Activated CD8-positive, alpha-beta memory T cell treated with anti-CD3 and anti-CD28 coated beads, Interleukin-2, amount 50 U/mL, for 48 hours (primary cell): ENCODE measurements around the gene LRRN2.
"Not testable (repeated sequence)": the region's sequence is repeated elsewhere in the genome, so short reads cannot be mapped to it uniquely, and the experiment has no call there.

Experiments
- DNase-seq: peaks from one replicate; pipeline ENCODE4 v3.0.0-alpha.2; 2020

Gene LRRN2

DNA sequence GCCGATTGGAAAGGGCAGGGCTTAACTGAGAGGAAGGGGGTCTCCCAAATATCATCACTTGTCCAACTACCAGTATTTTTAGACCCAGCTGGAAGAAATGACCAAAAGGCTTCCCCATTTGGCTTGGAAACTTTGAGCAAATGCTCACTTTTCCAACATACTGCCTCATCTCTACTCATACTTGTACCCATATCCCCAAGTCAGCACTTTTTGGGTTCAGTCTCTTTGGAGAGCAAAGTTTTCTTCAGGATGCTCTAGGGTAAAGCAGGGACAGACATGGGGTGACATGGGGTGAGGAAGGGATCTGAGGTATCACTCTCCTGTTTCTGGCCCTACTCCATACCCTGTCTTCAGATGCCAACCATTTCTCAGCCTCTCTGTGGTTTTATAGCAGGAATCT, 27.2 kb downstream of the LRRN2 start:
- no peak for DNase-seq

DNA sequence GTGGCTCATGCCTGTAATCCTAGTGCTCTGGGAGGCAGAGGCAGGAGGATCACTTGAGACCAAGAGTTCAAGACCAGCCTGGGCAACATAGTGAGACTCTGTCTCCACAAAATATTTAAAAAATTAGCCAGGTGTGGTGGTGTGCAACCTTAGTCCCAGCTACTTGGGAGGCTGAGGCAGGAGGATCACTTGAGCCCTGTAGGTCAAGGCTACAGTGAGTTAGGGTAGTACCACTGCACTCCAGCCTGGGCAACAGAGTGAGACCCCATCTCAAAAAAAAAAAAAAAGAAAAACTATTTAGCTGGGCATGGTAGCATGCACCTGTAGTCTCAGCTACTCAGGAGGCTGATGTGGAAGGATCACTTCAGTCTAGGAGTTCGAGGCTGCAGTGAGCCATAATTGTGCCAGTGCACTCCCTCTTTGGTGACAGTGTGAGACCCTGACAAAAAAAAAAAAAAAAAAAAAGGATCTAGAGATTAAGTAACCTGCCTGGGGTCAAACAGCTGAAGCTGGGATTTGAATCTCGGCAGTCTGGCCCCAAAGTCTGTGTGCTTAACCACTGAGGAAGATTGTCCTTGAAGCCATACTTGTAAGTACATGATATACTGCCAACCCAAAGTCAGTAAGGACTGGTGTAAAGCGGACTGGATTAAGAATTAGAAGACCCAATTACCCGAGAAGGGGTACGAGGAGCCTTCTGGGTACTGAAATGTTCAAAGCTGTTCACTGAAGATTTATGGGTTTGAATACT, 31.8 kb downstream of the LRRN2 start:
- no peak for DNase-seq

DNA sequence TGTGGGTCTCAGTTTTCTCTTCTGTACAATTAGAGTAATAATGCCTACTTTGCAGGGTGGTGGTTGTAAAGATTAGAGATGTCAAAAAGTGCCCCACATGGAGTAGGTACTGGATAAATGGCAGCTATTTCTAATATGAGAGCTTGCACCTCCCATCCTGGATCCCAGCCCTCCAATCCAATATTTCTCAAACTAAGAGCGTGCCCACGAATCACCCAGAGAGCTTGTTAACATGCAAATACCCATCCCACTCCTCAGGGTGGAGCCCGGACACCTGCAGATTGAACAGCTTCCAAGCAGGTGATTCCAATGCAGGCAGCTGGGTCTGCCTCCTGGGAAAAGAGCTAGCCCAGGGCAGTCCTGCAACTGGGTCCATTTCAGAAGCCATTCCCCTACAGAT, 33.0 kb downstream of the LRRN2 start:
- no peak for DNase-seq

DNA sequence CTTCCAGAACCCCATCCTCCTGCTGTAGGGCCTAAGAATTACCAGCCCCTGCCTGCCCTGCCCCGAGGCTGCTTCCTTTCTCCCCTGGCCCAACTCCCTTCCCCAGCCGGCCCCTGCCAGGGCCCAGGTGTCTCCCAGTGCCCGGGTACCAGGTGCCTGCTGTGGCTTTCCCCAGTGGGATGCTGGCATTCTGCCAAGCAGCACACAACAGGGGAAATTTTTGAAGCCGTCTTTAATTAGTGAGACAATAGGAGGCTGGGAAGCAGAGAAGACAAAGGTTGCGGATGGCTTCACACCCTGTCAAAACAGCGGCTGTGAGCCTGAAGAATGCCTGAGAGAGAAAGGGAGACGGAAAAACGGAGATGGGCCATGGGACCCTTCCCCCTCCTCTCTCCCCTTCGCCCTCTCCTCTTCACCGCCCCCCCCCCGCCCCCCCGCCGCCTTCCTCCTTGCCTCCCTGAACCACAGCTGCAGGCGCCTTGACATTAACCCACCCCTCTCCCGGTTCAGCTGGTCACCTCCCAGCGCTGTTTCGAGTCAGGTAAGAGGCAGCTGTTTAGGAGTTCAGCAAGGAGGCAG, 33.6 kb downstream of the LRRN2 start:
- no peak for DNase-seq

DNA sequence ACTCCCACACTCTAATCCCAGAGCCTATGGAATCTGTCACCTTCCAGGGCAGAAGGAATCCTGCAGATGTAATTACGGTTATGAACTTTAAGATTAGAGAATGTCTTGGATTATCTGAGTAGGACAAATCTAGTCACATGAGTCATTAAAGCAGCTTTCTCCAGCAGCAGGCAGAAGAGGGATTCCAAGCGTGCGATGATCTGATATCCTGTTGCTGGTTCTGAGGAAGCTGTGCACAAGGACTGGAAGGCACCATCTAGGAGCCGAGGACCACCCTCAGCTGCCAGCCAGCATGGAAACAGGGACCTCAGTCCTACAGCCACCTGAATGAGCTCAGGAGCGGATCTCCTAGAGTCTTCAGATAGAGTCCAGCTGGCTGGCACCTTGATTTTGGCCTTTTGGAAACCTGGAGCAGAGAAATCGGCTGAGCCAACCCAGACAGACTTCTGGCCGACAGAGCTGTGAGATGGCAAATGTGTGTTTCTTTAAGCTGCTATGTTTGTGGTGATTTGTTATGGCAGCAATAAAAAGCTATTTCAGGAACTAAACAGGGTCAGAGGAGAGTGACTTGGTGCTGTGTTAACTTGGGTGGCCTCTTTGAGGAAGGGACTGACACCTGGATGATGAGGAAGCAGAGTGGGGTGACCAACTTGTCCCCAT, 34.5 kb downstream of the LRRN2 start:
- DNase-seq = no peak

DNA sequence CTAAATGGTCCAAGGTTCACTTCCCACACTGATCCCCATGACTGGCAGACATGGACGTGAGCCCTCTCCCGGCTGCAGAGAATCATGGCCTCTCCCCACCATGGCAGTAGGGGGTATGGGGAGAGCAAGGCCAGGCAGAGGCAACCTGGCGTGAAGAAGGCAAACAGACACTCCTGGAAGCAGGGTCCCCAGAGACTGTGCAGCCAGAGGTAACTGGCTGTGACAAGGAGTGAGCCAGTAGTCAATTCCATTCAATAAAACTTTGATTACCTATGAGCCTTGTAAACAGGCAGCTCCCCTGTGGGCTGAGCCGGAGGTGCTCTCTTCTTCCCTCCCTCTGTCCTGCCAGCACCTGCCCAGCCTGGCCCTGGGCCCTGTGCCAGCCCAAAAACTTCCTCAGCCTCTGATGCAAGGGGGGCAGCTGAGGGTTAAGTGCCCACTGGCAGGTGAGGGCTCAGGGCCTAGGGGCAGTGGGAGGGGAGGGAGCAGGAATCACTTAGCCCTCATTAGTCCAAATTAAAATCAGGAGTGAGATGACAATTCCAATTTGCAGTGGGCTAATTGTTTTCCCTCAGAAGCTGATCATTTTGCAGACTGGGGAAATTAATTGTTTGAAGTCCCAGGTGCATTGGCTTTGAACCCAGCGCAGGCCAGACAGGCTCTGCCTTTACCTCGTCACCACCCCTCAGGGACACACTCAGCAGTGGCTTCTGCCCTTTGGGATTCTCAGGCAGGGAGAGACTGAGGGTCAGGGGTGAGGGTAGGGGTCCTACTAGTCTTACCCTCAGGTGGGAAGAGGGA, 35.6 kb downstream of the LRRN2 start:
- no peak for DNase-seq

DNA sequence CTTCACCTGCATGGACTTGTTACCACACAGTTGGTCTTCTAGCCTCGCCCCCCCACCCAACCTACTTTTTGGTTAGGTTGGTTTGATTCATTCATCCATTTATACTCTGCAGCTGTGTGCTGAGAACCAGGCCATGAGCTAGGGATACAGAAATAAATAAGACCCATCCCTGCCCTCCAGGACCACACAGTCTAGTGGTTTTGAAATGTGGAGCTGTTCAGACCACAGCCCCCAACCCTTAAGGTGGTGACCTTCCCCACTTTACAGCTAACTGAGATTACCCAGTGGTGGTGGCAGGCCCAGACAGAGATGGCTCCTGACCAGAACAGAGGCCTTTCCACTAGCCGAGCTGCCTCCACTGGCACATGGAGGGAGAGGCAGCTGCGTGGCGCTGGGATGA, 37.0 kb downstream of the LRRN2 start:
- DNase-seq = no peak

DNA sequence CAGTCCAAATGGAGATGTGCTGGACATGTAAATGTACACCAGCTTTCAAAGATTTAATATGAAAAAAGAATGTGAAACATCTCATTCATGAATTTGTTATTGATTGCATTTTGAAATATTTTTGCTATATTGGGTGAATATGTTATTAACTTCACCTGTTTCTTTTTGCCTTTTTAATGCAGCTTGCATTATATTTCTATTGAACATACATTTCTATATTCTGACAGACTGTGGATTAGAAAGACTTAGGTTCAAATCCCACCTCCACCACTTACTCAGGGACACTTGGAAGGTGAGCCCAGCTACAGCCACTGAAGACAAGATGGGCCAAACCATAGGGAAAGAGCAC, 37.8 kb downstream of the LRRN2 start:
- no peak for DNase-seq

DNA sequence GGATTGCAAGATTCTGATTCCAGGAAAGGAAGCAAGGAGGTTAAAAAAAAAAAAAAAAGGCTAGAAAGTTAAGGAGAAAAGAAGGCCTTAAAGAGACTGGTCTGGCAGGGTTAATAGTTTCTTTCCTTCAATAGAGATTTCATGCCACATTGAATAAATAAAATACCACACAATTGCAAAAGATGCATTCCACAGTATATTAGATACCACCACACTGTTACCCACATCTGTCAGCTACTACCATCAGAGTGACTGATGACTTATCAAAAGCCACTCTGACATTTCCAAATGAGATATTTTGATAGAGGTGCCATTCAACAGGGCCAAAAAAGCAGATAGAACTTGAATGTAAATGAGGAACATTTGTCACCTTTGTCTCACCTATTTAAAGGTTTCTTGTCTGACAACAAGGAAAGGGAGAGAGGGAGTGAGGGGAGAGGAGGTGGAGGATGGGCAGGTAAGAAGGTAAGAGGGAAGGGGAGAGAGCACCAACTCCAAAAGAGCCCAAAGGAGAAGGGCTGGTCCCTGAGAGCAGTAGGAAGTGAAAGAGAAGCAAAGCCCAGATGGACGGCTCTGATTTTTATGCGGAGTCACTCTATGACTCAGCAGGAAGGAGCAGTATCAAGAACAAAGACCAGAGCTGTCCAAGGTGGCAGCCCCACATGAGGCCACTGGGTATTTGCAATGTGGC, 38.3 kb downstream of the LRRN2 start:
- no peak for DNase-seq

DNA sequence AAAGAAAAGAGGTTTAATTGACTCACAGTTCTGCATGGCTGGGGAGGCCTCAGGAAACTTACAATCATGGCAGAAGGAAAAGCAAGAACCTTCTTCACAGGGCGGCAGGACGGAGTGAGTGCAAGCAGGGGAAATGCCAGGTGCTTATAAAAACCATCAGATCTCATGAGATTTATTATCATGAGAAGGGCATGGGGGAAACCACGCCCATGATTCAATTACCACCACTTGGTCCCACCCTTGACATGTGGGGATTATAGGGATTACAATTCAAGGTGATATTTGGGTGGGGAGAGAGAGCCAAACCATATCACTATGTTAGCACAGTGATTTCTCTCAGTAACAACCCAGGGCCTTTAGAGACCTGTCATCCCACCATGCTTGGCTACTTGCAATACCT, 39.9 kb downstream of the LRRN2 start:
- DNase-seq = no peak

DNA sequence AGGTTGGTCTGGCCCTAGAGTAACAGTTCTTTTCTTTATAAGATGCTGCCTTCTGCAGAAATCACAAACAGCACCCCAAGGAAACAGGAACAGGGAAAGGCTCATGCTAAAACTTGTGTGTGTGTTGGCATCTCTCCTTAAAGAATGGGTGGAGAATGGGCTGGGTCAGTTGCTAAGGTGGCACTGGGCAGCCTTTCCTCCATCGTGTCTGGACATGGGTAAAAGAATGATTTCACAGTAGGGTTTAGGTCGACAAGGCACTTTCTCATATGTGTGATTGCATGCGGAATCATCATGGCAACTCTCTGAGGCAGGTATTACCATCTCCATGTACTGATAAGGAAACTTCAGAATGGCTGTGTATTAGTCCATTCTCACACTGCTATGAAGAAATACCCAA, 40.3 kb downstream of the LRRN2 start:
- no peak for DNase-seq

DNA sequence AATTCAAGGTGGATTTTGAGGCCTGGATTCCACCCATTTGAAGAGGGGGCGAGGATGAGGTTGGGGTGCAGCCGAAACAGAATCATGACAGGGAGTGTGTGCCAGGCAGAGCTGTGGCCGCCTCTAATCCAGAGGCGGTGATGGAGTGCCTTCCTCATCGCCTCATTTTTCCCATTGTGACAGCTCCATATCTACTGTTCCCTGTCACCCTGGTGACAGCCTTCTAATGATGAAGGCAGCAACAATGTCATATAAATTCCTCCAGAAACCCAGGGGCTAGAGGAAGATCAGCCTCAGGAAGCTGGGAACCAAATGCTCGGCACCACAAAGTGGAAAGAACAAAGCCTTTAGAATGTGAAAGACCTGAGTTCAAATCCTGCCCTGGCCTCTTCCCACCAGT, 42.0 kb downstream of the LRRN2 start:
- no peak for DNase-seq

DNA sequence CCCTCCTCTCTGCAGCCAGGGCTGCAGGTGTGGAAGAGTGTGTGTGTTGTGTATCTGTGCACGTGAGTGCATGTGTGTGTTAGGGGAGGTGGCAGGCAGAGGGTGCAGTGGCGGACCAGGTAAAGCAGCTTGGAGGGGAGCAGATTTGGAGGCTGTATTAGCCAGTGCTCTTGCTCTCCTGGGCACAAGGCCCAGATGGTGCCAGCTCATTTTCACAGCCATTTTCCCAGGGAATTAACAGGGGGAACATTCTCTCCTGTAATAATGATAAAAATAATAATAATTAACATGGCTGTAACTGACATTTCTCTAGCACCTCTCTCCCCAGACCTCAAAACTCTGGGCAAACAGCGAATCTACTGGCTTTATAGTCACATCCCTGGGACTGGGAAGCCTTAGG, 43.6 kb downstream of the LRRN2 start:
- no peak for DNase-seq

DNA sequence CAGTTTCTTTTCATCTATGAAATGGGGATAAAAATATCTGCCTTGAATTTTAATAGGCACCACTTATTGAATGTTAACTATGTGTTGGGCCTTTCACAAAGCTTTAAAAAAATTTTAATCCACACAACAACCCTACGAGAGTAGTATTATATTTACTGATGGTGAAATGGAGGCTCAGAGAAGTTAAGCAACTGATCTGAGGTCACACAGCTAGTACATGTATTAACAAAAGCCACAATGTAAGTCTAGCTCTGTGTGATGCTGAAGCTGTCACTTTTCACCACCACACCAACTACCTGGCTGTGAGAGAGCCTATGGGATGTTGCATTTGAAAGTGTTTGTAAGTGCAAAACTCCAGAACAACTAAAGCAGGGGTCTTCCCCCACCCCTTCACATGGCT, 44.1 kb downstream of the LRRN2 start:
- DNase-seq = no peak

DNA sequence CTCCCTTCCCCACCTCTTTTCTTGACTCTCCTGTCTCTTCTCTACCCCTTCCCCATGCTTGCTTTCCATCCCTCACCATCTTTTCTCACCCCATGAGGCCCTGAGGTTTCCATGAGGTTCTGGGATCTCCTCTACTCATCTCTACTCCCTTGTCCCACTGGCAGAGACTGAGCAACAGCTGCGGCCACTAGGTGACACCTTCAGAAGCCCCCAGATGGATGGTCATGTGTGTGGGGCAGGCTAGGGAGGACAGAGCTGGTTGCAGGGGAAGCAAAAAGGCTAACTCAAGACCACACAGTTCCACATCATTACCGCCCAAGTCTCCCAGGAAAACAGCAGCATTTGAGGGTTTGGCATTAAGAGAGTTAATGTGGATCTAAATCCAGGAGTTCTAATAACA, 45.0 kb downstream of the LRRN2 start:
- no peak for DNase-seq

DNA sequence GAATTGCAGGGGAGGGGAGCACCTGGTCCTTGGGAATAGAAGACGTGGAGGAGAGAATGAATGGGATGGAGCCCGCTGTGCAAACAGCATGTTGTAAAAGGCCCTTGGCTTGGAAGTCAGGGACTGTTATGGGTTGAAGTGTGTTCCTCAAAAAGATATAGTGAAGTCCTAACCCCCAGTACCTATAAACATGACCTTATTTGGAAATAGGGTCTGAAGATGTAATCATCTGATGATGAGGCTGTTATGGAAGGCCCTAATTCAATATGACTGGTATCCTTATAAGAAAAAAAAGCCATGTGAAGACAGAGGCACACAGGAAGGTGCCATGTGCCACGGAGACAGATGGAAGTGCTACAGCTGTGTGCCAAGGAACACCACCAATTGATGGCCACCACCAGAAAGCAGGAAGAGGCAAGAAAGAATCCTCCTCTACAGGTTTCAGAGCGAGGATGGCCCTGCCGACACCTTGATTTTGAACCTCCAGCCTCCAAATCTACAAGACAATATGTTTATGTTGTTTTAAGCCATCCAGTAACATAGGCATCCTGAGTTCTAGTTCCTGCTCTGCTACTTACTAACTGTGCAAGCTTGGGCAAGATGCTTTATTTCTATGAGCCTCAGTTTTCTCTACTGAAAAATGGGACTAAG, 51.2 kb downstream of the LRRN2 start:
- no peak for DNase-seq

DNA sequence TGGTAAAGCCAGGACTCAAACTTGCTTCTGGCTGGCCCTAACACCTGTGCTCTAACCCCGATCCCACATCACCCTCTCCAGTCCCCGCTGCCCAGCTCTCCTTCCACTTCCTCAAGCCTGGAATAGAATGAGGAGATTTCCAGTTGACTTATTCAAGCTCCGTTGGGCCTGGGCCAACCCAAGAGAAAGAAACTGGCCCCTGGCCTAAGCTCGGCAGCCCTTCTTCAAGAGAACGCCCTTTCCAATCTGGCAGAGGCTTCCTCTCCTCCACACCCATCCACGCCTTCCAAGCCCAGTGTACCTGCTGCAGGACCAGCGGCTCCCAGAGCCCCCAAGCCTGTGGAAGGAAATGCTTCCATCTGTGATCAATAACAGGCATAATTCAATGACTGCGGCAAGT, 51.9 kb downstream of the LRRN2 start:
- no peak for DNase-seq

DNA sequence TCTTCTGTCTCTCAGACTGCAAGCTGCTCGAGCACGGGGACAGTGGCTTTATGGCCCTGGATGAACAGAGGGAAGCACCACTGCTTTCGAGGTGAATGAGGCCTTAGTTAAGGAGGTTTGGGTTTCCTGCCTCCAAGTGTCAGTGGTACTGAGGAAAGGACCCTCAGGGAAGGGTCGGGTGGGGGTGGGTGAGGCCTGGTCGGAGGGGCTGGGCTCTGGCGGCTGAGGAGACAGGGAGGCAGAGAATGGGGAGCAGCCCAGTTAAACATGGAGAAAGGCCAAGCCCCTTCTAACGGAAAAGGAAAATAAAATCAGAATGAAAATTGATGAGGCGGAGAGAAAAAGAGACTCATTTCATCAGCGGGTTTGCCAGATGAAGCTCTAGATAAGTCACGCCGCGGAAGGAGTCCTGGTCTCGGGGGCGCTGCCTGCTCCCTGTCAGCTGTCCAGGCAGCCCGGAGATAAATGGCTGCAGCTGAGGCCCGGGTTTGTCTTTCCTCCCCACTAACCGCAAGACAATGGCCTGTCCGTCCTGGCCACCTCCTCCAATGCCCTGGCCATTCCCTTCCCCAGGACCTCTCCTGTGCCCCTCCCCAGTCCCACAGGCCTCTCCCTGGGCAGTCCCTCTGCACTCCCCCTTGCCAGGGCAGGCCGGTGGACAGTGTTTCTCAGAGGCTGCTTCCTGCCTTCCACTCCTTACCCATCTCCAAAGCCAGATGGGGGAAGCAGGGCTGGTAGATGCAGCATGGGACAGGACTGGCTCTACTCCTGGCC, 55.2 kb downstream of the LRRN2 start:
- no peak for DNase-seq

DNA sequence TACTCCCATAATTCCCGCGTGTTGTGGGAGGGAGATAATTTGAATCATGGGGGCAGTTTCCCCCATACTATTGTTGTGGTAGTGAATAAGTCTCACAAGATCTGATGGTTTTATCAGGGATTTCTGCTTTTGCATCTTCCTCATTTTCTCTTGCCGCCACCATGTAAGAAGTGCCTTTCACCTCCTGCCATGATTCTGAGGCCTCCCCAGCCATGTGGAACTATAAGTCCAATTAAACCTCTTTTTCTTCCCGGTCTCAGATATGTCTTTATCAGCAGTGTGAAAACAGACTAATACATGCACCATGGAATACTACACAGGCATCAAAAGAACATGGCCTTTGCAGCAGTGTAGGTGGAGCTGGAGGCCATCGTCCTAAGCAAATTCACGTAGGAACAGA, 56.1 kb downstream of the LRRN2 start:
- not testable (repeated sequence) for DNase-seq

DNA sequence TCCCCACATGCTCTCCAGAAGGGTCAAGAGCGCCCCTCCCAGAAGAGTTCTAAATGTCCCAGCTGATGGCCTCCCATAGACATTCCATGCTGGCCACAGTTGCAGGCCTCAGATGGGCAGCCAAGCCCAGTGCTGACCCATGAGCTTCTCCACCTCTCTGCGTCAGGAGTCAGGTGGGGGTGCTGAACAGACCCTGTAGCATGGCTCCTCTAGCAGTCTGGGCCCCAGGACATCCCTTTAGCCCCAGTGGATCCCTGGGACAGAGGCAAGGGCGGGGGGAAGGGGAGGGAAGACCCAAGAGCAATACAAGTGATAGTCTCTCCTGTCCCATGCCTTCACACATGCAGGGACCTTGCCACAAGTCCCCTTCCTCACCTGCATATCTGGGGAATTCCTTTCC, 56.7 kb downstream of the LRRN2 start:
- no peak for DNase-seq

DNA sequence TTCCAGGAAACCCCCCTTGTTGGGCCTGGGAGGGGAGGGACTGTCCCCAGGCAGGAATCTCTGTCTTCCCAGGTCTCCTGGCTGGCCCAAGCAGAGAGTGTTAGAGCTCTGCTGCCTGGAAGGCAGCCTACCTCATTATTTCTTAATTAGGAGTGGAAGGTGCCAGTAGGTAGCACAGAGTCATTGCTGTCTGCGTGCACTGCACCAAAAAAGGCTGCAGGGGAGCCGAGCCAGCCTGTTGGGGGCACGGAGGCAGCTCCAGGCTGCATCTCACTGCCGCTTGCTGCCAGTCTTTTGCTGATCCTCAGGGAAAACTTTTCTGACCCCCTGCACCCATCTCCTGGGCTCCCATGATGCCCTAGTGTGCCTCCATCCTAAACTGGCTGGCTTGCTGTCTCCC, 58.1 kb downstream of the LRRN2 start:
- DNase-seq = no peak

DNA sequence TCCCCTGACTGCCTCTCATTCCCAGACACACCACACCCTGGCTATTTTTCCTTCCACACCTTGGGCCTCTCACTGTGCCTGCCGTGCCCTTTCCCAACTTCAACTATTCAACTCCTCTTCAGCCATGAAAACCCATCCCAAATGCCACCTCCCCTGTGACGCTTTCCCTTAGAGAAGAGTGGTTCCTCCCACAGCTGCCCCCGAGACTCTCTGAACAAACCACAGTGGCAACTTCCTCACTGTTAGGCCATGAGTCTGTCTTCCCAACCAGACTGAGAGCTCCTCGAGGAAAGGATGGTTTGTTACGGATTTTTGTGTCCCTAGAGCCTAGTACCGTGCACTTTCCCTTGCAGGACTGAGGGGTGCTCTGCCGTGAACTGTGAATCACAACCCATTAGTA, 59.2 kb downstream of the LRRN2 start:
- DNase-seq = no peak
